ENCODE data around the gene IL17C. TPM values are rescaled to one million over a fixed set of nuclear protein-coding genes. Genes with fewer than 3 reads are reported as not detected.

The IL17C gene
- total and polyA plus RNA-seq, 3 donors from 2014 or later = 0.75 to 1.5 (median 0.99) TPM

GRCh38 chr16:88681084-88681680 lies 42.8 kb downstream of the IL17C start:
- H3K4me3 ChIP-seq = no peak overlapping the region
- H3K27ac ChIP-seq = no peak overlapping the region
- H3K4me1 ChIP-seq = peaks cover 8% of the 10 kb centered on the region
- intact Hi-C loops (cut with DNase I; ENCODE audit: low total_unique reads) = no loop called here
- no peaks in the 10 kb centered on the region for H3K27me3 ChIP-seq
- DNase-seq = no peak
- WGBS, 2 donors = 50 to 56% methylated on average over 5 to 29 of the region's 31 CpGs
- TF ChIP-seq POLR2A (IDR thresholded peaks at IDR 0.05) = no peak
- TF ChIP-seq CTCF (IDR thresholded peaks at IDR 0.05) = no peak
- H3K36me3 ChIP-seq (ENCODE audit: low read depth, missing control alignments) = no peaks in the 10 kb centered on the region
- no peaks in the 10 kb centered on the region for H3K9me3 ChIP-seq

- WGBS, 2 donors = 27 to 37% methylated on average over 11 to 21 of the region's 21 CpGs
These were observed 43.5 kb downstream of the IL17C start for GRCh38 chr16:88681709-88682451.

GRCh38 chr16:88684569-88685155 lies 46.3 kb downstream of the IL17C start:
- WGBS, 2 donors = 67 to 71% methylated on average over 13 to 15 of the region's 15 CpGs
- intact Hi-C loops (cut with DNase I; ENCODE audit: low total_unique reads) = no loop called here
- no peak for DNase-seq

More at GRCh38 chr16:88681709-88682451, 43.5 kb downstream of the IL17C start:
- intact Hi-C loops (cut with DNase I; ENCODE audit: low total_unique reads) = no loop called here
- H3K9me3 ChIP-seq = no peaks in the 10 kb centered on the region
- H3K27ac ChIP-seq = no peak overlapping the region
- H3K36me3 ChIP-seq (ENCODE audit: low read depth, missing control alignments) = no peaks in the 10 kb centered on the region
- TF ChIP-seq CTCF (IDR thresholded peaks at IDR 0.05) = no peak
- TF ChIP-seq POLR2A (IDR thresholded peaks at IDR 0.05) = no peak
- H3K4me1 ChIP-seq = peaks cover 12% of the 10 kb centered on the region
- peak; percentile 65 for DNase-seq
- no peak overlapping the region for H3K4me3 ChIP-seq
- no peaks in the 10 kb centered on the region for H3K27me3 ChIP-seq

More at GRCh38 chr16:88684569-88685155, 46.3 kb downstream of the IL17C start:
- Histone ChIP-seq H3K27ac (no peak overlapping the region), H3K27me3 (no peaks in the 10 kb centered on the region), H3K36me3 (ENCODE audit: low read depth, missing control alignments) (no peaks in the 10 kb centered on the region), H3K4me1 (peaks cover 19% of the 10 kb centered on the region), H3K4me3 (no peak overlapping the region), H3K9me3 (no peaks in the 10 kb centered on the region)
- no peak for TF ChIP-seq CTCF (IDR thresholded peaks at IDR 0.05)
- TF ChIP-seq POLR2A (IDR thresholded peaks at IDR 0.05) = no peak

All from testis (tissue), 3 donors.